Measurements from ENCODE around the gene ILF3.

Gene ILF3

GRCh38 chr19:10725415-10725814 is 71.3 kb downstream of the ILF3 start:
- Histone ChIP-seq H3K27me3 (ENCODE audit: control insufficient read depth, insufficient read depth, low read length, poor library complexity, severe bottlenecking) (no peaks in the 10 kb centered on the region), H3K27ac (ENCODE audit: insufficient read depth, low read depth, low read length, poor library complexity, severe bottlenecking) (no peak overlapping the region), H3K4me1 (ENCODE audit: control insufficient read depth, insufficient read depth, low read length) (no peaks in the 10 kb centered on the region), H3K4me3 (ENCODE audit: insufficient read depth, low read depth, low read length) (no peak overlapping the region), H3K9me3 (ENCODE audit: control insufficient read depth, low read length) (no peaks in the 10 kb centered on the region), H3K36me3 (ENCODE audit: control insufficient read depth, insufficient read depth, low read length) (no peaks in the 10 kb centered on the region)
- WGBS, 2 experiments: 95 to 97% methylated on average over 4 of the region's 4 CpGs

GRCh38 chr19:10726268-10726667 is 72.1 kb downstream of the ILF3 start:
- 96% methylated on average over 10 of the region's 10 CpGs for WGBS, 2 experiments
- no peaks in the 10 kb centered on the region for H3K36me3 ChIP-seq (ENCODE audit: control insufficient read depth, insufficient read depth, low read length)
- no peaks in the 10 kb centered on the region for H3K9me3 ChIP-seq (ENCODE audit: control insufficient read depth, low read length)
- H3K4me3 ChIP-seq (ENCODE audit: insufficient read depth, low read depth, low read length): no peak overlapping the region
- H3K27me3 ChIP-seq (ENCODE audit: control insufficient read depth, insufficient read depth, low read length, poor library complexity, severe bottlenecking): no peaks in the 10 kb centered on the region
- no peaks in the 10 kb centered on the region for H3K4me1 ChIP-seq (ENCODE audit: control insufficient read depth, insufficient read depth, low read length)
- H3K27ac ChIP-seq (ENCODE audit: insufficient read depth, low read depth, low read length, poor library complexity, severe bottlenecking): no peak overlapping the region

GRCh38 chr19:10727685-10728201 is 73.6 kb downstream of the ILF3 start:
- Histone ChIP-seq H3K4me1 (ENCODE audit: control insufficient read depth, insufficient read depth, low read length) (no peaks in the 10 kb centered on the region), H3K36me3 (ENCODE audit: control insufficient read depth, insufficient read depth, low read length) (no peaks in the 10 kb centered on the region), H3K4me3 (ENCODE audit: insufficient read depth, low read depth, low read length) (no peak overlapping the region), H3K27me3 (ENCODE audit: control insufficient read depth, insufficient read depth, low read length, poor library complexity, severe bottlenecking) (no peaks in the 10 kb centered on the region), H3K9me3 (ENCODE audit: control insufficient read depth, low read length) (no peaks in the 10 kb centered on the region), H3K27ac (ENCODE audit: insufficient read depth, low read depth, low read length, poor library complexity, severe bottlenecking) (no peak overlapping the region)
- 96% methylated on average over 14 of the region's 14 CpGs for WGBS, 2 experiments

GRCh38 chr19:10729411-10729810 is 75.3 kb downstream of the ILF3 start:
- Histone ChIP-seq H3K27me3 (ENCODE audit: control insufficient read depth, insufficient read depth, low read length, poor library complexity, severe bottlenecking) (no peaks in the 10 kb centered on the region), H3K27ac (ENCODE audit: insufficient read depth, low read depth, low read length, poor library complexity, severe bottlenecking) (no peak overlapping the region), H3K9me3 (ENCODE audit: control insufficient read depth, low read length) (no peaks in the 10 kb centered on the region), H3K4me3 (ENCODE audit: insufficient read depth, low read depth, low read length) (no peak overlapping the region), H3K36me3 (ENCODE audit: control insufficient read depth, insufficient read depth, low read length) (no peaks in the 10 kb centered on the region), H3K4me1 (ENCODE audit: control insufficient read depth, insufficient read depth, low read length) (no peaks in the 10 kb centered on the region)
- 95 to 96% methylated on average over 14 of the region's 14 CpGs for WGBS, 2 experiments

- no peak overlapping the region for H3K27ac ChIP-seq (ENCODE audit: insufficient read depth, low read depth, low read length, poor library complexity, severe bottlenecking)
- H3K9me3 ChIP-seq (ENCODE audit: control insufficient read depth, low read length): no peaks in the 10 kb centered on the region
- WGBS, 2 experiments: 93 to 95% methylated on average over 12 of the region's 12 CpGs
- no peaks in the 10 kb centered on the region for H3K4me1 ChIP-seq (ENCODE audit: control insufficient read depth, insufficient read depth, low read length)
- H3K27me3 ChIP-seq (ENCODE audit: control insufficient read depth, insufficient read depth, low read length, poor library complexity, severe bottlenecking): no peaks in the 10 kb centered on the region
- H3K4me3 ChIP-seq (ENCODE audit: insufficient read depth, low read depth, low read length): no peak overlapping the region
- no peaks in the 10 kb centered on the region for H3K36me3 ChIP-seq (ENCODE audit: control insufficient read depth, insufficient read depth, low read length)
These were observed 76.8 kb downstream of the ILF3 start for GRCh38 chr19:10730932-10731331.

- Histone ChIP-seq H3K4me3 (ENCODE audit: insufficient read depth, low read depth, low read length) (no peak overlapping the region), H3K4me1 (ENCODE audit: control insufficient read depth, insufficient read depth, low read length) (no peaks in the 10 kb centered on the region), H3K27me3 (ENCODE audit: control insufficient read depth, insufficient read depth, low read length, poor library complexity, severe bottlenecking) (no peaks in the 10 kb centered on the region), H3K36me3 (ENCODE audit: control insufficient read depth, insufficient read depth, low read length) (no peaks in the 10 kb centered on the region), H3K27ac (ENCODE audit: insufficient read depth, low read depth, low read length, poor library complexity, severe bottlenecking) (no peak overlapping the region), H3K9me3 (ENCODE audit: control insufficient read depth, low read length) (no peaks in the 10 kb centered on the region)
- WGBS, 2 experiments: 94 to 95% methylated on average over 5 of the region's 5 CpGs
These were observed 81.6 kb downstream of the ILF3 start for GRCh38 chr19:10735741-10736140.

- WGBS, 2 experiments: 93 to 94% methylated on average over 6 of the region's 6 CpGs
- Histone ChIP-seq H3K4me3 (ENCODE audit: insufficient read depth, low read depth, low read length) (no peak overlapping the region), H3K4me1 (ENCODE audit: control insufficient read depth, insufficient read depth, low read length) (no peaks in the 10 kb centered on the region), H3K36me3 (ENCODE audit: control insufficient read depth, insufficient read depth, low read length) (no peaks in the 10 kb centered on the region), H3K27ac (ENCODE audit: insufficient read depth, low read depth, low read length, poor library complexity, severe bottlenecking) (no peak overlapping the region), H3K27me3 (ENCODE audit: control insufficient read depth, insufficient read depth, low read length, poor library complexity, severe bottlenecking) (no peaks in the 10 kb centered on the region), H3K9me3 (ENCODE audit: control insufficient read depth, low read length) (no peaks in the 10 kb centered on the region)
These were observed 82.0 kb downstream of the ILF3 start for GRCh38 chr19:10736189-10736588.

- Histone ChIP-seq H3K27ac (ENCODE audit: insufficient read depth, low read depth, low read length, poor library complexity, severe bottlenecking) (no peak overlapping the region), H3K36me3 (ENCODE audit: control insufficient read depth, insufficient read depth, low read length) (no peaks in the 10 kb centered on the region), H3K4me3 (ENCODE audit: insufficient read depth, low read depth, low read length) (no peak overlapping the region), H3K4me1 (ENCODE audit: control insufficient read depth, insufficient read depth, low read length) (no peaks in the 10 kb centered on the region), H3K27me3 (ENCODE audit: control insufficient read depth, insufficient read depth, low read length, poor library complexity, severe bottlenecking) (no peaks in the 10 kb centered on the region), H3K9me3 (ENCODE audit: control insufficient read depth, low read length) (no peaks in the 10 kb centered on the region)
- WGBS, 2 experiments: 89 to 91% methylated on average over 9 of the region's 9 CpGs
These were observed 82.9 kb downstream of the ILF3 start for GRCh38 chr19:10736916-10737551.

GRCh38 chr19:10737722-10738121 is 83.6 kb downstream of the ILF3 start:
- Histone ChIP-seq H3K9me3 (ENCODE audit: control insufficient read depth, low read length) (no peaks in the 10 kb centered on the region), H3K27me3 (ENCODE audit: control insufficient read depth, insufficient read depth, low read length, poor library complexity, severe bottlenecking) (no peaks in the 10 kb centered on the region), H3K27ac (ENCODE audit: insufficient read depth, low read depth, low read length, poor library complexity, severe bottlenecking) (no peak overlapping the region), H3K36me3 (ENCODE audit: control insufficient read depth, insufficient read depth, low read length) (no peaks in the 10 kb centered on the region), H3K4me3 (ENCODE audit: insufficient read depth, low read depth, low read length) (no peak overlapping the region), H3K4me1 (ENCODE audit: control insufficient read depth, insufficient read depth, low read length) (no peaks in the 10 kb centered on the region)
- WGBS, 2 experiments: 94 to 95% methylated on average over 9 of the region's 9 CpGs

GRCh38 chr19:10740798-10741197 is 86.7 kb downstream of the ILF3 start:
- Histone ChIP-seq H3K27me3 (ENCODE audit: control insufficient read depth, insufficient read depth, low read length, poor library complexity, severe bottlenecking) (no peaks in the 10 kb centered on the region), H3K27ac (ENCODE audit: insufficient read depth, low read depth, low read length, poor library complexity, severe bottlenecking) (no peak overlapping the region), H3K4me3 (ENCODE audit: insufficient read depth, low read depth, low read length) (no peak overlapping the region), H3K36me3 (ENCODE audit: control insufficient read depth, insufficient read depth, low read length) (no peaks in the 10 kb centered on the region), H3K4me1 (ENCODE audit: control insufficient read depth, insufficient read depth, low read length) (no peaks in the 10 kb centered on the region), H3K9me3 (ENCODE audit: control insufficient read depth, low read length) (no peaks in the 10 kb centered on the region)
- 96 to 100% methylated on average over 2 of the region's 3 CpGs for WGBS, 2 experiments

Data from ectodermal cell (in vitro differentiated cells).